HCT116 (cell line): ENCODE measurements around the gene TGM2. TPM values are rescaled to one million over a fixed set of nuclear protein-coding genes. Genes with fewer than 3 reads are reported as not detected.
A peak's percentile ranks its signal among the peaks of the same experiment; 100 is the strongest.

ENCODE experiments used
- ATAC-seq: fragments of 200-7000 bp; cut with Tn5 transposase; 2 replicates; pipeline ENCODE4 v1.9.1; 2020; ENCODE audit warnings: mild to moderate bottlenecking, moderate library complexity
- BruUV-seq: library from RNA; stranded (reverse); fragments of 400-500 nt; replicated peaks from 2 replicates; lab custom pipeline; 2021; lab: Mats Ljungman, UMichigan
- CTCF ChIA-PET: fragments of 300-600 bp; sonication (Branson Sonifier 250); formaldehyde crosslinking; loops from one replicate; lab custom pipeline; 2021; ENCODE audit warnings: antibody characterized with exemption; lab: Charles Lee
- POLR2A ChIA-PET: fragments of 300-600, 350-600 bp; sonication (Branson Sonifier 250); formaldehyde crosslinking; loops from one replicate; lab custom pipeline; 2021; ENCODE audit warnings: antibody characterized with exemption; lab: Charles Lee
- RAD21 ChIA-PET, 2 experiments: fragments of 300-600 bp; sonication (Branson Sonifier 250); formaldehyde crosslinking; loops; one replicate each; lab custom pipeline; 2023; ENCODE audit warnings: low total read pairs in 2 of 2; ENCODE audit not compliant: uncharacterized antibody in 2 of 2, unreplicated experiment in 2 of 2, low non-redundant PET in 1 of 2; lab: Charles Lee
- DNase-seq: peaks from one replicate; pipeline ENCODE4 v3.0.0-alpha.2; 2010; ENCODE audit warnings: low read depth, low spot score
- H2AFZ ChIP-seq: fragments of 200-600 bp; shearing (Covaris generic), sonication (generic); 2 replicates; pipeline ENCODE4 v1.6.1; 2017; ENCODE audit warnings: low read depth, mixed run types, mixed read lengths, antibody characterized with exemption, low read length; ENCODE audit not compliant: poor library complexity, severe bottlenecking
- H3K27ac ChIP-seq: 2 replicates; pipeline ENCODE4 v1.5.1; 2012; ENCODE audit warnings: low read depth, low read length
- H3K27me3 ChIP-seq: fragments of 200-600 bp; sonication (generic); 2 replicates; pipeline ENCODE4 v1.6.1; 2016; ENCODE audit warnings: mixed run types, low read length, mixed read lengths; ENCODE audit not compliant: insufficient read depth
- H3K36me3 ChIP-seq, 2 experiments: fragments of 200-500 bp in 1 of 2; fragments of 200-600 bp in 1 of 2; sonication (Bioruptor generic) in 1 of 2; sonication (generic) in 1 of 2; 2 replicates each; pipeline versions ENCODE4 v1.5.1 to v1.6.1; 2014 to 2016; ENCODE audit warnings: low read length in 2 of 2, inconsistent platforms in 1 of 2, mixed read lengths in 1 of 2, mixed run types in 1 of 2; ENCODE audit not compliant: insufficient read depth in 2 of 2, control insufficient read depth in 1 of 2
- H3K4me1 ChIP-seq, 2 experiments: fragments of 200-600 bp in 1 of 2; sonication (generic) in 1 of 2; 2 replicates each; pipeline versions ENCODE4 v1.5.1 to v1.6.1; 2012 to 2017; ENCODE audit warnings: low read length in 2 of 2, inconsistent platforms in 1 of 2, mild to moderate bottlenecking in 1 of 2, mixed read lengths in 1 of 2, mixed run types in 1 of 2, moderate library complexity in 1 of 2; ENCODE audit not compliant: insufficient read depth in 2 of 2, control insufficient read depth in 1 of 2
- H3K4me2 ChIP-seq: fragments of 200-600 bp; sonication (generic); 2 replicates; pipeline ENCODE4 v1.6.1; 2017; ENCODE audit warnings: mixed run types, low read length, mixed read lengths
- H3K4me3 ChIP-seq, 2 experiments: fragments of 200-600 bp in 1 of 2; sonication (generic) in 1 of 2; replicated peaks in 1 of 2; 2 replicates each; pipeline ENCODE4 v1.5.1; 2011 to 2016; ENCODE audit warnings: low read length in 2 of 2, control low read depth in 1 of 2, low read depth in 1 of 2, mild to moderate bottlenecking in 1 of 2, mixed read lengths in 1 of 2, mixed run types in 1 of 2
- H3K79me2 ChIP-seq: fragments of 200-600 bp; sonication (generic); 2 replicates; pipeline ENCODE4 v1.6.1; 2017; ENCODE audit warnings: mild to moderate bottlenecking, mixed run types, low read length, moderate library complexity, mixed read lengths; ENCODE audit not compliant: insufficient read depth
- H3K9ac ChIP-seq: fragments of 200-600 bp; sonication (generic); 2 replicates; pipeline ENCODE4 v1.6.1; 2016; ENCODE audit warnings: low read length, mixed read lengths
- H3K9me2 ChIP-seq: fragments of 200-600 bp; sonication (generic), shearing (Covaris generic); 2 replicates; pipeline ENCODE4 v1.6.1; 2017; ENCODE audit warnings: mixed run types, mild to moderate bottlenecking, moderate library complexity; ENCODE audit not compliant: insufficient read depth
- H3K9me3 ChIP-seq, 2 experiments: fragments of 200-500 bp in 1 of 2; fragments of 200-600 bp in 1 of 2; sonication (Bioruptor generic) in 1 of 2; sonication (generic) in 1 of 2; 2 replicates each; pipeline ENCODE4 v1.6.1; 2014 to 2017; ENCODE audit warnings: low read length in 2 of 2, mixed read lengths in 2 of 2, inconsistent platforms in 1 of 2, low read depth in 1 of 2, mild to moderate bottlenecking in 1 of 2, mixed run types in 1 of 2, moderate library complexity in 1 of 2; ENCODE audit not compliant: control insufficient read depth in 1 of 2, insufficient read depth in 1 of 2
- H4K20me1 ChIP-seq: fragments of 200-600 bp; sonication (generic), shearing (Covaris generic); 2 replicates; pipeline ENCODE4 v1.6.1; 2017; ENCODE audit warnings: mixed run types, mild to moderate bottlenecking, moderate library complexity; ENCODE audit not compliant: insufficient read depth
- CBX3 ChIP-seq: IDR thresholded peaks from 2 replicates; pipeline ENCODE4 v1.6.1; 2012; ENCODE audit warnings: low read depth
- CEBPB ChIP-seq: IDR thresholded peaks from 2 replicates; pipeline ENCODE4 v1.6.1; 2012; ENCODE audit warnings: low read depth
- MAX ChIP-seq: IDR thresholded peaks from 2 replicates; pipeline ENCODE4 v1.6.1; 2012
- POLR2AphosphoS5 ChIP-seq: IDR thresholded peaks from 2 replicates; pipeline ENCODE4 v1.6.1; 2011; ENCODE audit warnings: mild to moderate bottlenecking, low read depth, low read length, moderate library complexity
- intact Hi-C: fragments of 100-400 bp; cut with micrococcal nuclease; formaldehyde crosslinking; loops from 2 replicates; pipeline ENCODE4 v1.10.0; 2022
- total RNA-seq: library from RNA; stranded (reverse); gene quantifications from one replicate; pipeline ENCODE4 v1.2.1, GENCODE V29; 2021; ENCODE audit not compliant: unreplicated experiment

The TGM2 gene
- total RNA-seq, 1 experiment from 2014 or later: 6.1 TPM

- H2AFZ ChIP-seq: peak overlapping the region; percentile 37
- no peak for TF ChIP-seq POLR2AphosphoS5
- peak; percentile 52; the same call in 1 of the 2 replicates for TF ChIP-seq CEBPB
- no TSS peak for BruUV-seq
- ChIA-PET POLR2A (no interaction called here), RAD21 (no interaction called here), CTCF (no interaction called here)
- H3K4me1 ChIP-seq: peaks cover 25 to 32% of the 10 kb centered on the region in 2 experiments
- ATAC-seq (no peak), DNase-seq (no peak)
- H4K20me1 ChIP-seq: no peaks in the 10 kb centered on the region
- peak overlapping the region; percentile 65 for H3K4me2 ChIP-seq
- no peaks in the 10 kb centered on the region for H3K9me3 ChIP-seq
- intact Hi-C loops: no loop called here
- H3K79me2 ChIP-seq: no peaks in the 10 kb centered on the region
- H3K27me3 ChIP-seq: no peaks in the 10 kb centered on the region
- no peaks in the 10 kb centered on the region for H3K36me3 ChIP-seq
- H3K9ac ChIP-seq: no peak overlapping the region
- no peak overlapping the region for H3K4me3 ChIP-seq
- H3K9me2 ChIP-seq: no peaks in the 10 kb centered on the region
- no peak overlapping the region for H3K27ac ChIP-seq
Observed at GRCh38 chr20:38143238-38143645, 21.8 kb downstream of the TGM2 start.

DNA sequence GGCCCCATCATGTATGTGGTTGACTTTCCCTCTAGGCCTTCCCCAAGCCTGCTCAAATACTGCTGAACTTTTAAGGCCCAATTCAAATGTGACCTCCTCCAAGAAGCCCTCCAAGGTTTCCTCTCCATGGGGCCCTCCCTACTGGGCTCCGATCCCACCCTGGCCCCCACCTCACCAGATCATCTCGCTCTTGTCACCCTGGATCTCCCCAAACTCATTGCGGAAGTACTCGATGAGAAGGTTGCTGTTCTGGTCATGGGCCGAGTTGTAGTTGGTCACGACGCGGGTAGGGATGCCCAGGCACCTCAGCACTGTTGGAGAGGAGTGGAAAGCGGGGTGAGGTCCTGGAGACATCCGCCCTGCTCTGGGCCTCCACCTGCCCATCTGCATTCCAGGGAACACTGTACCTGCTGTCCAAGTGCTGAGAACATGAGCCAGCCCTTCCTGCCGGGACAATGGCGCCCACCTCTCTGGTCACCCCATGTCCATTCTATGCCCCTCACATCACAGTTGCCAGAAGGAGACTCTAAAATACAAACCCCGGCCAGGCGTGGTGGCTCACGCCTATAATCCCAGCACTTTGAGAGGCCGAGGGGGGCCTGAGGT is 23.1 kb downstream of the TGM2 start:
- intact Hi-C loops: no loop called here
- Histone ChIP-seq H3K79me2 (no peaks in the 10 kb centered on the region), H3K4me3 (no peak overlapping the region), H4K20me1 (no peaks in the 10 kb centered on the region), H3K4me1 (peaks cover 25 to 32% of the 10 kb centered on the region in 2 experiments), H3K9me2 (no peaks in the 10 kb centered on the region), H3K4me2 (no peak overlapping the region), H2AFZ (no peak overlapping the region), H3K9ac (no peak overlapping the region), H3K27ac (no peak overlapping the region), H3K36me3 (no peaks in the 10 kb centered on the region), H3K9me3 (no peaks in the 10 kb centered on the region), H3K27me3 (no peaks in the 10 kb centered on the region)
- ATAC-seq (no peak), DNase-seq (no peak)
- RAD21 ChIA-PET: no interaction called here
- no TSS peak for BruUV-seq
- CTCF ChIA-PET: no interaction called here
- POLR2A ChIA-PET: no interaction called here
- TF ChIP-seq CEBPB (no peak), CBX3 (no peak), MAX (no peak)
